Head of caudate nucleus (tissue), 42 donors: Measurements from ENCODE around the gene HIRIP3.

Experiments
- DNase-seq, 42 donors: peaks; one replicate each; pipeline versions ENCODE4 v3.0.0 to v3.0.0-alpha.2; 2020 to 2021; ENCODE audit warnings: mixed read lengths in 7 of 42
- intact Hi-C: fragments of 100-400 bp; cut with DNase I; formaldehyde crosslinking; loops from one replicate; pipeline ENCODE4 v1.15.0; 2022

HIRIP3 gene

DNA sequence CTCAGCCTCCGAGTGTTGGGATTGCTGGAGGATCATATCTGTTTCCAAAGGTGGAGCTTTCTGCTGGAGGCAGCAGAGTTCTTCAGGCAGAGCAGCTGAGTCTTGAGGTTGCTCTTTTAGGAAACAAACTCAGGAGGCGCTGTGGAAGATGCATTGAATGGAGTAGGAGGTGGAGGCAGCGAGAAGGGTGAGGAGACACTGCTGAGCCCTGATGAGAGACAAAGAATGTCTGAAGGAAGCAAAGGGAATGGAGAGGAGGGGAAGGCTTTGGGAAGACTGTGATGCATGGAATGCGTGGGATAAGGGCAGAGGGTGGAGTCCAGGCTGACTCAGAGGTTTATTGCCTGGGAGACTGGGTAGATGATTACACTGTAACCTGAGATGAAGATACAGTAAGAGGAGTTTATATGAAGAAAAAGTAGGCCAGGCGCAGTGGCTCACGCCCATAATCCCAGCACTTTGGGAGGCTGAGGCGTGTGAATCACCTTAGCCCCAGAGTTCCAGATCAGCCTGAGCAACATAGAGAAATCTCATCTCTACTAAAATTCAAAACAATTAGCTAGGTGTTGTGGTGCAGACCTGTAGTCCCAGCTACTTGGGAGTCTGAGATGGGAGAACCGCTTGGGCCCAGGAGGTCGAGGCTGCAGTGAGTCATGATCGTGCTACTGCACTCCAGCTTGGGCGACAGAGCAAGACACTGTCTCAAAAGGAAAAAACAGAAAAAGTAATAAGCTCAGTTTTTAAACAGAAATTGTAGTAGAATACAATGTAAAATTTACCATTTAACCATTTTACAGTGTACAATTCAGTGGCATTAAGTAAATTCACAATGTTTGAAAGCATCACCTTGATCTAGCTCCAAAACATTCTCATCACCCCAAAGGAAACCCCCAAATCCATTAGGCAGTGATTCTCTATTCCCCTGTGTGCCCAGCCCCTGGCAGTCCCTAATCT, 51.3 kb downstream of the HIRIP3 start:
- intact Hi-C loops = no loop called here
- peak in 41 of 42 donors; percentile 18 to 90 (median 64) for DNase-seq
